Fibroblast of skin of scalp (primary cell): ENCODE measurements around the gene DYNLL1.
"Not testable (repeated sequence)": the region's sequence is repeated elsewhere in the genome, so short reads cannot be mapped to it uniquely, and the experiment has no call there.

Source experiments
- DNase-seq: peaks from one replicate; pipeline ENCODE4 v3.0.0-alpha.2; 2013

The DYNLL1 gene

GRCh38 chr12:120515496-120515895 lies 19.6 kb downstream of the DYNLL1 start:
- DNase-seq, result no peak

GRCh38 chr12:120519324-120519723 lies 23.4 kb downstream of the DYNLL1 start:
- DNase-seq, result not testable (repeated sequence)

DNA sequence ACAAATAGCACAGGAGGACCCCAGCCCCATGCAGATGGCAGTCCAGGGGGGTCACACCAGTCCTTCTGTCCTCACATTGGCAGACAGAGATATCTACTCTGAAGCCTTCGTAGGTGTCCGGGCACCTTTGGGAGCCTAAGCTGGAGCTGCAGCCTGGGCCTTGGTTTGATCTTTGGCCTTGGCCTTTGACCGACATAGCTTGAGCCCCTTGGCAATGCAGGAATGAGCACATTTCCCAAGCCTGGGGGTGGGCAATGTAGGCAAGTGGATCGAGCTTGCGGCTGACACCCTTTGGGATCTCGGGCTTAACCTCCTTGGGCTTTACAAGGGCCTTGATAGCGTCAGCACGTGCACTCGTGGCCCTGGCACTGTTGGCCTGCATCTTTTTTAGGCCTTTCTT lies 26.7 kb downstream of the DYNLL1 start:
- DNase-seq, result no peak

- DNase-seq, result peak; percentile 89
Measured at GRCh38 chr12:120528861-120529525, 33.1 kb downstream of the DYNLL1 start, which contains the start of gene COQ5. COQ5 (minus strand) TSS chr12:120529158; CDS start chr12:120529141, 17 bp downstream.

DNA sequence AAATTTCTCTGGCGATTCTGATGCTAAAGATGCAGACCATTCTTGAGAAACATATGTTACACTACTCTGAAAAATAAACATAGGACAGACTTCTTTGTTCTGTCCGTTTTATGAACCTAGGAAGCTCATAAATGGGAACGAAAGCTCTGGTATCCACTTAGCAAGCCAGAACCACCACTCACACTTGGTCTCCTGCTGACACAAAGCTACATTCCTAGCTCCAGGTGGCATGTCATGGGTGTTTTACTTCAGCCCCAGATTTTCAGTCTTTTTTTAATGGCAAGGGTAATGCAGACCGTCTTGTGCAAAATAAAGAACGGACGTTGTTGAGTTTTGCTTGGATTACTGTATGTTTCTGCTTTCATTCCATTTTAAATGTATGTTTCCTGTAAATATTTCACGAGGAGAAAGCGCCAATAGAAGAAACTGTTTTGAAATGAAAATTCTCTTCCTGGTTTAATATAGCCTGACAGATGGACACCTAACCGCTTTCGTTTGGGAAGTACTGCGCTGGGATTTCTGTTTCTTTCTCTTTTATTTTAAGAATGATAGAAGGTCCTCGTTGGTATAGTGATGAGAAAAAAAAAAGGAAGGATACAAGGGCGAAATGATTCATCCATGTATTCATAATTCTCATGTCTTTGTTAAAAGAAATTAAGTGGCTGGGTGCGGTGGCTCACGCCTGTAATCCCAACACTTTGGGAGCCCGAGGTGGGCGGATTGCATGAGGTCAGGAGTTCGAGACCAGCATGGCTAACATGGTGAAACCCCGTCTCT lies 33.9 kb downstream of the DYNLL1 start:
- peak; percentile 50 for DNase-seq

- DNase-seq, result not testable (repeated sequence)
Measured at GRCh38 chr12:120530418-120530761, 34.5 kb downstream of the DYNLL1 start.

- DNase-seq, result no peak
Measured at GRCh38 chr12:120532701-120533238, 36.9 kb downstream of the DYNLL1 start.

GRCh38 chr12:120534203-120534702 lies 38.3 kb downstream of the DYNLL1 start, which contains the start of gene RNF10:
RNF10 (plus strand) TSS chr12:120534356; CDS start chr12:120534812, 456 bp downstream.
- peak; percentile 92 for DNase-seq

DNA sequence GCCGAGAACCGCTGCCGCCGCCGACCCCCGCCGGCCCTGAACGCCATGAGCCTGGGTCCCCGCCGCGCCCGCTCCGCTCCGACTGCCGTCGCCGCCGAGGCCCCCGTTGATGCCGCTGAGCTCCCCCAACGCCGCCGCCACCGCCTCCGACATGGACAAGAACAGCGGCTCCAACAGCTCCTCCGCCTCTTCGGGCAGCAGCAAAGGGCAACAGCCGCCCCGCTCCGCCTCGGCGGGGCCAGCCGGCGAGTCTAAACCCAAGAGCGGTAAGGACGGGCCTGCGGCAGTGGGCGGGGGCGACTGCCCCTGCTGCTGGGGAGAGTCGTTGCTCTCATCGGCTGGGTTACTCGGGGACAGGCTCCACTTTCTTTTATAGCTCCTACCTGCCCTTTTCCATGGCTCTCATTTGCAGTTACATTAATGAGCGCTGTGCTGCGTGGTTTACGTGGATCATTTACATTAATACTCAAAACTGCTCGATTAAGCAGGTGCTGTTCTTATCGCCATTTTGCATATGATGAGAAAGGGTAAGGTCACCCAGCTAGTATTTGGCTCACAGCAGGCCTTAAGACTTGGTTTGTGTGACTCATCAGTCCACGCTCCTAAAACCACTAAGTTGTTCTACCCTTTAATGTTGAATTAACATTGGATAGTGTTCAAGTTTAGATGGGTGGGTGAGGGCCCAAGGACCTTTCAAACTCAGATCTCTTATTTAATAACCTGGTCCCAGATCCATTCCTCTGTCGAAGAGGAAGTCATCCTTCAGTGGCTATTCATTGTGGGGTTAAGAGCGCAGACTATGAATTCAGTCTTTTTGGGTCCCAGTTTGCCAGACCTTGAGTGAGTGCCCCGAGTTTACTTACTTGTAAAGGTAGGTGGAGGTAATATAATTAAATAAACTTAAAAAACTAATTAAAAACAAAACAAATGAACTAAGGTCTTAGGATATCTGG lies 39.1 kb downstream of the DYNLL1 start:
- peak; percentile 70 for DNase-seq

DNA sequence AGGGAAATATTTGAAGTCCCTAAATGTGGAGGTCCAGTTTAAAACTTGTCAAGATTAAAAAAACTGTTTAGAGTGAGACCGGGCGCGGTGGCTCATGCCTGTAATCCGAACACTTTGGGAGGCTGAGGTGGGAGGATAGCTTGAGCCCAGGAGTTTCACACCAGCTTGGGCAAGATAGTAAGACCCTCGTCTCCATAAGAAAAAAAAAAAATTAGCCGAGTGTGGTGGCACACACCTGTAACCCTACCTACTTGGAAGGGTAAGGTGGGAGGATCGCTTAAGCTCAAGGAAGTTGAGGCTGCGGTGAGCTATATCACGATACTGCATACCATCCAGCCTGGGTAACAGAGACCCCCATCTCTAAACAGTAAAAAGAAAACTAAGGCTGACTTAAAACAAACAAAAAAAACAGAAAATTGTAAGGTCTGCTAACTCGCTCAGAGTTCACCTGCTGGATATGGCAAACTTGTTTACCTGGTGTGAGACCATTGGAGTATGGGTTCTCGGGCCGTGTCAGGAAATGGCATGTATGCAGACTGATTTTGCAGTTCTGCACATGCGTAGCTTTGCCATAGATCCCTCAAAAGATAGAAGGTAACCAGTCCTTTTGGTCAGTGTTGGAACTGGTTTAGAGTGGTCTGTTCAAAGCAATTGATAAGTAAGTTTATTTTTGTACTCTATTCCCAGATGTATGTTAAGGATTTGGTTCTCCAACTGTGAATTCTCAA lies 40.3 kb downstream of the DYNLL1 start:
- DNase-seq, result no peak

DNA sequence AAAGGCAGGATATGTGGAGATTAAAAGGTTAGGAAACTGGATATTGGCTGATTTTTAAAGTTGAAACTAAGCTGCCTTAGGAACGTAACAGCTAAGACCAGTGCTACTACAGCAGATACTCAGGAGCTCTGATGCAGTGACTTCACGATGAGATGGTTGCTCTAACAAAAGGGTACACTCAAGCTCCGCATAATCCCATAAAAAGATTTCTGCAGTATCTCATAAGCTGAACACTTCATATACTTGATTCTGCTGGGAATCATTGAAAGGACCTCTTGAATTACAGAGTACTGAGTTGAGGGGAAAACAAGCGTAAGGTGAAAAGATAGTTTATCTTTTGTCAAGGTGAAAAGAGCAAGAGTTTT lies 41.9 kb downstream of the DYNLL1 start:
- DNase-seq, result no peak

DNA sequence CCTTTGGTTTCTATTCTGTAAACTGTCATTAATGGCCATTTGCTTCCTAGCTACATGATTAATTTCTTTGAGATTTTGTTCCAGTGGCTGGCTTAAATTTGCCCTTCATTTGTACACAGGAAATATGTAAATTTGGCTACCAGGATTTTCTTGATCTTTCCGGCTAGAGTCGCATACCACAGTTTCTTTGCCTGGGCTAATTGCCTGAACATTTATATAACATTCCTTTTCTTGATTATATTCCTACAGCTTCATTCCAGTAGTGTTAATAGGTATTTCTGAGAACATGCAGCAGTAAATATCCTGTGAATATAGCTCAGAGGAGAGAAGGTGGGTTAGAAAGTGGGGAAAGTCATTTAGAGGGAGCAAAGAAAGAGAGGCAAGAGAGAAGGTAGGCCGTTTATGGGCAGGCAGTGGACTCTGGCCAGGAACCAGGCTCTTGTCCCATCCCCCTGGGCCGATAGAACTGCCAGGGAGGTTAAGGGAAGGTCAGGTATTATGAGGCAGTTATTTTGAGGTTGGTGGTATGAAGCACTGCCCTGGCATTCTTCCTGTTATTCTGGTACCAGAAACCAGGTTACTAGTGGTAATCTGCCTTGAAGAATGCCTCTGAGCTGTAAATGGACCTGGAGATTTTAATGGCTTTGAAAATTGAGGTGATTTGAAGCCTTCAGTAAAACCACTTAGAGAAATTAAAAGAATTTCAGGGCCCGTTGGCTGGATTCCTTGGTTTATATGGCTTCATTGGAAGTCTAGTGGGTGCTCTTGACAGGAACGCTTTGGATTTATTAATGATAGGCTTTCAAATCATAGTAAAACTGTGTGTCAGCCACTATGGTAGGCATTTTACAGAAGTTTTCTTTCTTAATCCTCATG lies 42.6 kb downstream of the DYNLL1 start:
- peak; percentile 7 for DNase-seq

GRCh38 chr12:120539303-120539702 lies 43.4 kb downstream of the DYNLL1 start:
- no peak for DNase-seq

DNA sequence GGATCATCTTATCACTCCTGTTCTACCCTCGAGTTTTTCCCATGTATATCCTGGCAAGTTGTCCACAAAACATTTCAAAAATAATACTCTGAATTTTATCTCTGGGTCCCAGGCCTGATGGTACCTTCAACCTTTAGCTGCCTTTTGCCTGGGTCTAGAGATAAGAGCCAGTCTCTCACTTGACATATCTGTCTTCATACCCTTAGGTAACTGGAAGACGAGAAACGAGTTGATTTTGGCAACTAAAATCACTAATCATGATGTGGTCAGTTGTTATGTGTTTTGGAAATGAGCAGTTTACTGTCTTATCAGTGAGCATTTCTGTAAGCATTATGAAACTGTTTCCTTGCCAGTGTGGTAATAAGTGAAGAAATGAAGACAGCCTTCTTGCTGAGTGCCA lies 44.5 kb downstream of the DYNLL1 start:
- DNase-seq, result no peak

- no peak for DNase-seq
Measured at GRCh38 chr12:120542166-120542565, 46.3 kb downstream of the DYNLL1 start.

- DNase-seq, result no peak
Measured at GRCh38 chr12:120544691-120545090, 48.8 kb downstream of the DYNLL1 start.

GRCh38 chr12:120546050-120546386 lies 50.1 kb downstream of the DYNLL1 start:
- no peak for DNase-seq
